ENCODE results near the gene PPP1R1B. TPM values are rescaled to one million over a fixed set of nuclear protein-coding genes. Genes with fewer than 3 reads are reported as not detected.

The PPP1R1B gene
- total RNA-seq, 1 donor from 2014 or later, result 2.4 TPM

DNA sequence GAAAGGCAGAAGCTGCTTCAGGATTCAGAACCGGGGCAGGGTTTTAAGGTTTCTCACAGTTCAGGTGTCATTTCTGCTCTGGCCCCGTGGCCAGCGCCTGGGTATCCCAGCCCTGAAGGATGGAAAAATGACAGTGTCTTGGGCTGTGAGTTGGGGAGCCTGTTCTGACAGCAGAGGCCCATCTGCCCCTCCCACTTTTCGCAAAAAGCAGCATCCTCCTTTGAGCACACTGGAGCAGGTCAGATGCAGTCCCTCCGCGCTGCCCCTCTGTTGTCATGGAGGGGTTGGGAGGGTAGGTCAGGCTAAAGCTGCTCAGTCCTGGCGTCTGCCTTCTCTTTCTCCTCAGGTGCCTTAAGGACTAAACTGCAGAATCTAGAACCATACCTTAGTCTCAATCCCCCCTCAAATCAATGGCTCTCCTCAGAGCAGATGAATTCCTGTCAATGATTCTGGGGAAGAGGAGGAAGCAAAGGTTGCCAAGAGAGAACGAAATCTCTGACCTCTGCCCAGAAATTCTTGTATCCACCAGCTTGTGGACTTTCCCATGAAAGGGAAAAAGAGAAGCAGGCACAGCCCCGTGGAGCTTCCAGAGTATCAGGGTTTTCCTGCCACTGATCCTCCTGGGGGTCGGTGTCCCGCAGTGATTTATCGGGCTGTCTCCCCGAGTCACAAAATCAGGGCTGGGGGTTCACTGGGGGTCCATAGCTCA lies 26.3 kb upstream of the PPP1R1B start:
- no peak for DNase-seq (ENCODE audit: low spot score)

- DNase-seq (ENCODE audit: low spot score), result no peak
Measured at GRCh38 chr17:39600997-39601597, 25.7 kb upstream of the PPP1R1B start.

GRCh38 chr17:39601758-39602532 lies 24.8 kb upstream of the PPP1R1B start:
- no peak for DNase-seq (ENCODE audit: low spot score)

DNA sequence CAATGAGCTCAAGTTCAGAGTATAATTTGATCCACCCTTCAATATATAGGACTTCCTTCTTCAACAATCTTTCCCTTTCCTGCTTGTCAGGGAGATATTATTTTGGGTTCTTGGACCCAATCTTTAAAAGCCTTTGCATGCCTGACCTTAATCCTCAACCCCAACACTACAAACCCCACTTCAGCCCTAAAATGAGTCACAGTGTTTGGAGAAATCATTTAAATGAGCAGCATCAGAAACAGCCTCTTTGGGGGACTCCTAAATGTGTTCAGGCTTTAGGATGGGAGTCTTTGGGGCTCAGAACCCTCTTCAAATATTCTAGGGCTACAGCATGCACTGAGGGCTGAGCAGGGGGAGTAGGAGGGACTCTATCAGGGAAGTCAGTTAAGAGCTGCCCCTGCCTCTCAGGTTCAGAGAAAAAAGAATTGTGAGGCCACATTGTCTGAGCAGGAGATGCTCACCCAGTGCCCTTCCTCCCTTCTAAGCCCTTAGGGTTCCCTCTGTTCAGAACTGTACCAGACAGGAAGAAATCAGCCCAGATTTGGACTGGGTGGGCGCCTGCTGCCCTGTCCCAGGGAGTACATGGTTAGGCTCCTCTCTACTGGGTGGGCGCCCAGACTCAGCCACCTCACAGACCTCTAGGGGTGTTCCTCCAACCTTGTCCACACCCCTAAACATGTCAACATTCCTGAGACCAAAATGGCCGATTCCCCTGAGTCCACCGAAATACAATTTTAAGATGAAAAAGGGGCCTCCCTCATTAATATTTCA lies 24.0 kb upstream of the PPP1R1B start:
- no peak for DNase-seq (ENCODE audit: low spot score)

GRCh38 chr17:39603304-39604016 lies 23.3 kb upstream of the PPP1R1B start:
- DNase-seq (ENCODE audit: low spot score), result no peak

DNA sequence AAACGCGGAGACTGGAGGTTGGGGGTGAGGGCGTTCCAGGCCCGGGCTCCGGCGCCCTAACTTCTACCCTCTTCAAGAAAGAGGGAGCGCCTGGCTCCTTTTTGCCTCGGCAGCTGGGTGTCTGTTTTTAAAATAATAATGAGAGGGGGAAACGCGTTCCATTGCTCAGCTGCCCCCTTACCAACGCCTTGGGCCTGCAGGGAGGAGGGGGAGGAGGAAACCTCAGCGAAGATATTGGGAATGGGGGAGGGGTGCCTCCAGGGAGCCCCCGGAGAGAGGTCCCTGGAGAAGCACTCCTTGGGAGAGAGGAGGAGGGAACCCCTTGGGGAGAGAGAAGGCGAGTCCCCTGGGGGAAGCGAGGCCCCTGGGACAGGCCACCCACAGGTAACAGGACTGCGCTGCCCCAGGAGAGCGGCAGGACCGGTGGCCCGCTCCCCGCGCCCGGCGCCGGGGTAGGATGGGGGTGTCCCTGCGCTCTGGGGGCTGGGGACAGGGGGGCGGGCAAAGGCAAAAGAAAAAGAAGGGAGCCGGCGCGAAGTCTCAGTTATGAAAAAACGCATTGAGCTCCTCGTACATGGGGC lies 21.8 kb upstream of the PPP1R1B start:
- no peak for DNase-seq (ENCODE audit: low spot score)

- no peak for DNase-seq (ENCODE audit: low spot score)
Measured at GRCh38 chr17:39605492-39606433, 21.0 kb upstream of the PPP1R1B start.

DNA sequence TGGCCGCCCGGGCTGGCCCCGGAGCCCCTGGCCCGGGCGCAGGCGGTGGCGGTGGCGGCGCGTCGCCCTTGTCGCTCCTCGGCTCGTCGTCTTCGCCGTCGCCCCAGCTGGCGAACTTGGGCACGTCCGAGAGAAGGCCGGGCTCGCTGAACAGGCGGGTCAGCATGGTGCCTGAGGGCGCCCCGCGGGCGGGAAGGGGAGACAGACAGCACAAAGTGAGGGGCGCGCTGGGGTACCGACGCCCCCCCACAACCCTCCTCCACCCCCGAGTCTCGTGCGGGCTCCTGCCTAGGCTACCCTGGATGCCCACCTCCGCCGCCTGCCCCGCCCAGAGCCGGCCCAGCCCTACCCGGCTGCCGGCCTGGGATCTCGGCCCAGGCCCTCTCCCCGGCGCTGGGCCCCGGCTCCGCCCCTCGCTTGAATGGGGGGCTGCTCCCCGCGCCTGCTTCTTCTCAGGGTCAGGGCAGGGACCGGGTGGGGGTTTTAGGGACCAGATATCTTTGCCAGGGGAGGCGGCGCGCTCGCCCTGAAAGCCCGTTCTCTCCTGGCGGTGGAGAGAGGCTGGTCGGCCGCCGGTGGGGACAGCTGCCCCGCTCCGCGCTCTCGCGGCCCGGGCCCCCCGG lies 20.2 kb upstream of the PPP1R1B start:
- DNase-seq (ENCODE audit: low spot score), result no peak

DNA sequence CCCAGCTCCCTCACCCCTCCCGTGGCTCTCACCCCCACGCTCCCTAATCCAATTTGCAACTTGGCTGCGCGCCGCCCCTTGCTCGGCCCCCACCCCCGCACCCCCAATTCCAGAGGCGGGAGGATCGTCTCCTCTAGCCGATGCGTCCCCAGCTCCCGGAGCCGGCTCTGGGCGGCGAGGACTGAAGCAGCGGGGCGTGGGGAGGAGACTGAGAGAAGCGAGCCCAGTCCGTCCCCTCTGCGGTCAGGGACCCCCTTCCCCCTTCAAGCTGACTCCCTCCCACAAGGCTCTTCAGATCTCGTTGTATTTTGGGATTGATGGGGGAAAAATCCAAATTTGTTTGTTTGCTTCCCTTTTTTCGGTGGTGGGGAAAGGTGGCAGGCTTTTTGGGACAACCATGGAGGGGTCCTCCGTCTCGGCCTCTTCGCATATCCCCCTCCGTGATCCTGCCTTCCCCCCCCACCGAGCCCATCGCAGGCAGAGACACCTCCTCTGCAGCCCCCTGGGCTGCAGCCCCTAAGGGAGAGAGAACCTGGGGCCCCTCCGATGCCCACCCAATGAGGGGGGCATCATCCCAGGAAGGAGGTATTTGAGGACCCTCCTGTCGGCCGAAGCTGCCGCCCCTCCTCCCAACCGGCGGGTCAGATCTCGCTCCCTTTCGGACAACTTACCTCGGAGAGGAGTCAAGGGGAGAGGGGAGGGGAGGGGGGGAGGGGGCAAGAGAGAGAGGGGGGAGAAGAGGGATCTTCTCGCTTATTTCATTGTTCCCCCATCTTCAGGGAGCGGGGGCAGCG lies 19.5 kb upstream of the PPP1R1B start:
- no peak for DNase-seq (ENCODE audit: low spot score)

GRCh38 chr17:39607851-39608130 lies 19.0 kb upstream of the PPP1R1B start, which contains the start of gene NEUROD2:
Gene NEUROD2 (minus strand): TSS chr17:39607920. CDS start chr17:39606599, 1,321 bp downstream.
- DNase-seq (ENCODE audit: low spot score), result no peak

- DNase-seq (ENCODE audit: low spot score), result no peak
Measured at GRCh38 chr17:39608142-39608981, 18.4 kb upstream of the PPP1R1B start.

DNA sequence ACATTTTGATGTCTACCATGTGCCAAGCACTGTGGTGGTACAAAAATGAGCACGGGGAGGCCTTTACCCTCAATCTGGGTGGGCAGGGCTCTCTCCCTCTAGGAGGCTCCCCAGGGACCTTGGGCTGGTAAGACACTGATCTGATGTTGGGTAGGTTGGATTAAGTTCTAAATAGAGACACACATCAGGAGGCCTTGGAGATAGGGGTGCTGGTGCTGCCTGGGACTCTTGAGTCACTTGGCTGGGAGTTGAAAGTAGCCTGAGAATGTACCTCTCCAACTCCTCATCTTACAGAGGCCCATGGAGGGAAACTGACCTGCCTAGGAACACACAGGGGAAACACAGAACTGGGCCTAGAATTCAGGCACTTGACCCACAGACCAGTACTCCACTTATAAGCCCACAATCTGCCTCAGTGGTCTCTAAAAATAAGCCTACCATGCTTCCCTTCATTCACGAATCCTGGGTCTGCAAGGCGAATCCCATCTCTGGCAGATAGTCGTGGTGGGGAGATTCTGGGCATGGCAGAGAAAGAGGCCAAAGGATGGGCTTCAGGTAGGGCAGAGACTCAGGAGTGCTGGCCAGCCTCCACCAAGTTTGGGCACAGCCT lies 17.2 kb upstream of the PPP1R1B start:
- no peak for DNase-seq (ENCODE audit: low spot score)

- DNase-seq (ENCODE audit: low spot score), result no peak
Measured at GRCh38 chr17:39611401-39612112, 15.2 kb upstream of the PPP1R1B start.

GRCh38 chr17:39612291-39612894 lies 14.4 kb upstream of the PPP1R1B start:
- DNase-seq (ENCODE audit: low spot score), result no peak

GRCh38 chr17:39612935-39613464 lies 13.8 kb upstream of the PPP1R1B start:
- DNase-seq (ENCODE audit: low spot score), result no peak

DNA sequence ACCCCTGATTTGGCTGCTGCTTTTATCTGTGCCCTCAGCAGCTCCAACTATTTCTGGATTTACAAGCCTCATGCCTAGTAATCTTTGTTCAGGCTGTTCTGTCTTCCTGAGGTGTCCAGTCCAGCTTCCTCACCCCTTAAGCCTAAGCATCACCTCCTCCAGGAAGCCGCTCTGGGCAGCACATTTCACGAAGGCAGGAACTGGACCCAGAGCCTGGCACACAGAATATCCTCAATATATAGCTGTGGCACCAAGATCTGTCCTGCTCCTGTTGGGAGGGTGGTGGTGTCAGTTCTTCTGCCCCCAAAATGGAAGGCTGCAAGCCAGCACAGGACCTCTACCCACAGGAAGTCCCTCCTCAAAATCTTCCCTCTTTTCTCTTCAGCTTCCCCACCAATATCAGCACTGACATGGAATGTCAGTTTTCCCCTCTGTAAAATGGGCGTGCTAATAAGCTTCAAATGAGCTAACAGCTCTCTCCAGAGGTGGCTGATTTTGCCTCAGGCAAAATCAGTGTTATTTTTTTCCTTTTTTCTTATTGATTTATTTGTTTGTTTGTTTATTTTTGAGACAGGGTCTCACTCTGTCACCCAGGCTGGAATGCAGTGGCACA lies 12.1 kb upstream of the PPP1R1B start:
- no peak for DNase-seq (ENCODE audit: low spot score)

All from mucosa of gallbladder (tissue), 1 donor.